Gastrocnemius medialis (tissue), 4 donors: ENCODE measurements around the gene UBAP2. TPM values are rescaled to one million over a fixed set of nuclear protein-coding genes. Genes with fewer than 3 reads are reported as not detected.

Source experiments
- ATAC-seq, 2 donors: fragments of 150-250 bp; one replicate each; pipeline ENCODE4 v1.9.1; 2016
- DNase-seq, 2 donors: peaks; one replicate each; pipeline ENCODE4 v3.0.0-alpha.2; 2019
- H3K27ac ChIP-seq, 4 donors: fragments of 200-600 bp; sonication (generic); 1 replicate in 1 of 4; 2 replicates in 3 of 4; pipeline ENCODE4 v1.5.1; 2016 to 2018; ENCODE audit warnings: mild to moderate bottlenecking in 2 of 4, moderate library complexity in 1 of 4
- H3K27me3 ChIP-seq, 3 donors: fragments of 200-600 bp; sonication (generic) in 2 of 3; 1 replicate in 1 of 3; 2 replicates in 2 of 3; pipeline versions ENCODE4 v1.5.1 to v1.6.0; 2016 to 2019; ENCODE audit warnings: mild to moderate bottlenecking in 1 of 3, moderate library complexity in 1 of 3
- H3K36me3 ChIP-seq, 2 donors: fragments of 200-600 bp; sonication (generic) in 1 of 2; one replicate each; pipeline ENCODE4 v1.5.1; 2017 to 2018
- H3K4me1 ChIP-seq, 2 donors: fragments of 200-600 bp; sonication (generic) in 1 of 2; one replicate each; pipeline ENCODE4 v1.5.1; 2016 to 2017; ENCODE audit warnings: mild to moderate bottlenecking in 2 of 2
- H3K4me3 ChIP-seq, 4 donors: fragments of 200-600 bp; sonication (generic) in 3 of 4; 1 replicate in 1 of 4; 2 replicates in 3 of 4; pipeline ENCODE4 v1.5.1; 2016 to 2019; ENCODE audit warnings: mild to moderate bottlenecking in 2 of 4
- H3K9me3 ChIP-seq, 3 donors: fragments of 200-600 bp; sonication (generic) in 2 of 3; 1 replicate in 1 of 3; 2 replicates in 2 of 3; pipeline ENCODE4 v1.5.1; 2016 to 2019
- CTCF ChIP-seq, 5 experiments: fragments of 450-650 bp in 3 of 5; fragments of 200-600 bp in 2 of 5; sonication (generic) in 2 of 5; IDR thresholded peaks in 4 of 5; conservative IDR thresholded peaks in 1 of 5; 1 replicate in 4 of 5; 2 replicates in 1 of 5; pipeline ENCODE4 v1.5.1; 2016 to 2019; ENCODE audit warnings: antibody characterized with exemption in 5 of 5, mild to moderate bottlenecking in 3 of 5, moderate library complexity in 3 of 5
- POLR2A ChIP-seq, 2 donors: fragments of 450-650 bp; IDR thresholded peaks; one replicate each; pipeline ENCODE4 v1.6.1; 2017; ENCODE audit warnings: antibody characterized with exemption in 2 of 2, mild to moderate bottlenecking in 2 of 2, moderate library complexity in 2 of 2
- in situ Hi-C, 4 donors: fragments of 200-750 bp; cut with MboI; loops; one replicate each; pipeline versions ENCODE4 v1.15.0 to v1.8.0; 2017; ENCODE audit warnings: low sequenced_read_pairs in 4 of 4
- intact Hi-C: fragments of 100-400 bp; cut with DNase I; formaldehyde crosslinking; loops from one replicate; pipeline ENCODE4 v1.15.1; 2023; ENCODE audit warnings: low total_unique reads
- total RNA-seq, 4 donors: library from RNA; depleted of rRNA; stranded (reverse); fragments of >200 nt; gene quantifications; one replicate each; pipeline versions ENCODE4 v1.1.0 to v1.2.3, GENCODE V29; 2016

The UBAP2 gene
- total RNA-seq, 4 donors from 2014 or later: 14.6 to 26.6 (median 20.9) TPM

- DNase-seq (no peak), ATAC-seq (no peak)
- Histone ChIP-seq H3K27me3 (no peaks in the 10 kb centered on the region), H3K36me3 (peaks cover 0 to 42% of the 10 kb centered on the region in 2 donors), H3K9me3 (no peaks in the 10 kb centered on the region), H3K4me3 (no peak overlapping the region), H3K4me1 (peaks cover 10 to 15% of the 10 kb centered on the region in 2 donors), H3K27ac (no peak overlapping the region)
- intact Hi-C loops: no loop called here
- in situ Hi-C loops: no loop called here
- TF ChIP-seq POLR2A (IDR thresholded peaks at IDR 0.05) (no peak), CTCF (IDR thresholded peaks at IDR 0.05 in 4 of 5, conservative IDR thresholded peaks at IDR 0.05 in 1 of 5) (no peak)
Measured at GRCh38 chr9:33913541-33913940, 135.1 kb downstream of the UBAP2 start.

GRCh38 chr9:33908749-33909148 lies 139.9 kb downstream of the UBAP2 start:
- ATAC-seq: no peak
- Histone ChIP-seq H3K4me1 (peaks cover 15 to 28% of the 10 kb centered on the region in 2 donors), H3K36me3 (peaks cover 0 to 18% of the 10 kb centered on the region in 2 donors), H3K27ac (no peak overlapping the region), H3K9me3 (no peaks in the 10 kb centered on the region), H3K4me3 (no peak overlapping the region), H3K27me3 (no peaks in the 10 kb centered on the region)
- in situ Hi-C loops: no loop called here
- no peak for DNase-seq
- intact Hi-C loops: no loop called here
- TF ChIP-seq POLR2A (IDR thresholded peaks at IDR 0.05) (no peak), CTCF (IDR thresholded peaks at IDR 0.05 in 4 of 5, conservative IDR thresholded peaks at IDR 0.05 in 1 of 5) (no peak)

GRCh38 chr9:33908114-33908513 lies 140.6 kb downstream of the UBAP2 start:
- intact Hi-C loops: no loop called here
- in situ Hi-C loops: no loop called here
- H3K27me3 ChIP-seq: no peaks in the 10 kb centered on the region
- no peak for TF ChIP-seq CTCF (IDR thresholded peaks at IDR 0.05 in 4 of 5, conservative IDR thresholded peaks at IDR 0.05 in 1 of 5)
- no peak for TF ChIP-seq POLR2A (IDR thresholded peaks at IDR 0.05)
- no peak for DNase-seq
- no peak overlapping the region for H3K4me3 ChIP-seq
- H3K36me3 ChIP-seq: peaks cover 0 to 12% of the 10 kb centered on the region in 2 donors
- no peaks in the 10 kb centered on the region for H3K9me3 ChIP-seq
- ATAC-seq: peak in 1 of 2 donors; percentile 16
- H3K4me1 ChIP-seq: peaks cover 15 to 28% of the 10 kb centered on the region in 2 donors
- no peak overlapping the region for H3K27ac ChIP-seq

GRCh38 chr9:33907347-33907746 lies 141.3 kb downstream of the UBAP2 start:
- no peaks in the 10 kb centered on the region for H3K9me3 ChIP-seq
- in situ Hi-C loops: no loop called here
- no peak for DNase-seq
- no peak for ATAC-seq
- intact Hi-C loops: no loop called here
- no peaks in the 10 kb centered on the region for H3K27me3 ChIP-seq
- H3K4me3 ChIP-seq: no peak overlapping the region
- H3K36me3 ChIP-seq: peaks cover 0 to 7% of the 10 kb centered on the region in 2 donors
- H3K27ac ChIP-seq: no peak overlapping the region
- no peak for TF ChIP-seq CTCF (IDR thresholded peaks at IDR 0.05 in 4 of 5, conservative IDR thresholded peaks at IDR 0.05 in 1 of 5)
- TF ChIP-seq POLR2A (IDR thresholded peaks at IDR 0.05): no peak
- peaks cover 15 to 28% of the 10 kb centered on the region in 2 donors for H3K4me1 ChIP-seq

- Histone ChIP-seq H3K27me3 (no peaks in the 10 kb centered on the region), H3K9me3 (no peaks in the 10 kb centered on the region), H3K4me1 (peaks cover 15 to 28% of the 10 kb centered on the region in 2 donors), H3K4me3 (no peak overlapping the region), H3K27ac (no peak overlapping the region), H3K36me3 (peaks cover 0 to 8% of the 10 kb centered on the region in 2 donors)
- DNase-seq (no peak), ATAC-seq (no peak)
- TF ChIP-seq CTCF (IDR thresholded peaks at IDR 0.05 in 4 of 5, conservative IDR thresholded peaks at IDR 0.05 in 1 of 5): no peak
- no peak for TF ChIP-seq POLR2A (IDR thresholded peaks at IDR 0.05)
- intact Hi-C loops (no loop called here), in situ Hi-C loops (no loop called here)
Measured at GRCh38 chr9:33906769-33907168, 141.9 kb downstream of the UBAP2 start.
